ENCODE data around the gene MBOAT2. TPM values are rescaled to one million over a fixed set of nuclear protein-coding genes. Genes with fewer than 3 reads are reported as not detected.
"Not testable (repeated sequence)": the region's sequence is repeated elsewhere in the genome, so short reads cannot be mapped to it uniquely, and the experiment has no call there.

MBOAT2 gene
- total RNA-seq, 1 experiment from 2014 or later, result 16.8 TPM

DNA sequence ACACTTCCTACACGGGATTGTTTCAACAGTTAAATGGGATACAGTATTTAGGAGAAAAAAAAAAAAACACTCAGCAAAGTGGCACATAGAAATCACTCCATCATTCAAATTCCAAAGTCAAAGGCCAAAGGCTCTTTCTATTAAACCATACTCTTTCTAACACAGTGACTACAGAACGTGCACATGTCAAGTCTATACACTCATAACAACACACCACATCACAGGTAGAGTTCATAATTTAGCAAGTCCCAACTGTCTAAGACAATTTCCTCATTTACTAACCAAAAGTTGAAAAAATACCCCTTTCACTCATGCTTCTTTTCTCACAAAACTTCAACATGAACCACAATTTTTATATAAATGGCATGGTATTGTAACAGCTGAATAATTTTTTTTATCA lies 70.8 kb downstream of the MBOAT2 start:
- RAD21 ChIA-PET (ENCODE audit: low non-redundant PET in 1 of 2, low total read pairs in 2 of 2, uncharacterized antibody in 2 of 2, unreplicated experiment in 2 of 2), result no interaction called here
- H3K9me2 ChIP-seq (ENCODE audit: insufficient read depth), result no peaks in the 10 kb centered on the region
- H3K9me3 ChIP-seq (ENCODE audit: control insufficient read depth in 1 of 2, insufficient read depth in 1 of 2, low read depth in 1 of 2, low read length in 2 of 2), result no peaks in the 10 kb centered on the region
- ATAC-seq (no peak), DNase-seq (ENCODE audit: low read depth, low spot score) (no peak)
- no peak overlapping the region for H3K4me2 ChIP-seq (ENCODE audit: low read length)
- intact Hi-C loops (cut with micrococcal nuclease), result no loop called here
- H3K4me3 ChIP-seq (replicated peaks in 1 of 2; ENCODE audit: low read depth in 1 of 2, low read length in 2 of 2), result no peak overlapping the region
- no TSS peak for BruUV-seq (replicated peaks)
- TF ChIP-seq POLR2A (IDR thresholded peaks at IDR 0.05; ENCODE audit: borderline replicate concordance, extremely low read depth, insufficient read depth, insufficient read length) (no peak), EZH2phosphoT487 (IDR thresholded peaks at IDR 0.05; ENCODE audit: borderline replicate concordance) (no peak), ELF1 (IDR thresholded peaks at IDR 0.05; ENCODE audit: borderline replicate concordance, low read depth) (no peak), EGR1 (IDR thresholded peaks at IDR 0.05; ENCODE audit: low read depth) (no peak)
- TF ChIP-seq, protein P1, sequence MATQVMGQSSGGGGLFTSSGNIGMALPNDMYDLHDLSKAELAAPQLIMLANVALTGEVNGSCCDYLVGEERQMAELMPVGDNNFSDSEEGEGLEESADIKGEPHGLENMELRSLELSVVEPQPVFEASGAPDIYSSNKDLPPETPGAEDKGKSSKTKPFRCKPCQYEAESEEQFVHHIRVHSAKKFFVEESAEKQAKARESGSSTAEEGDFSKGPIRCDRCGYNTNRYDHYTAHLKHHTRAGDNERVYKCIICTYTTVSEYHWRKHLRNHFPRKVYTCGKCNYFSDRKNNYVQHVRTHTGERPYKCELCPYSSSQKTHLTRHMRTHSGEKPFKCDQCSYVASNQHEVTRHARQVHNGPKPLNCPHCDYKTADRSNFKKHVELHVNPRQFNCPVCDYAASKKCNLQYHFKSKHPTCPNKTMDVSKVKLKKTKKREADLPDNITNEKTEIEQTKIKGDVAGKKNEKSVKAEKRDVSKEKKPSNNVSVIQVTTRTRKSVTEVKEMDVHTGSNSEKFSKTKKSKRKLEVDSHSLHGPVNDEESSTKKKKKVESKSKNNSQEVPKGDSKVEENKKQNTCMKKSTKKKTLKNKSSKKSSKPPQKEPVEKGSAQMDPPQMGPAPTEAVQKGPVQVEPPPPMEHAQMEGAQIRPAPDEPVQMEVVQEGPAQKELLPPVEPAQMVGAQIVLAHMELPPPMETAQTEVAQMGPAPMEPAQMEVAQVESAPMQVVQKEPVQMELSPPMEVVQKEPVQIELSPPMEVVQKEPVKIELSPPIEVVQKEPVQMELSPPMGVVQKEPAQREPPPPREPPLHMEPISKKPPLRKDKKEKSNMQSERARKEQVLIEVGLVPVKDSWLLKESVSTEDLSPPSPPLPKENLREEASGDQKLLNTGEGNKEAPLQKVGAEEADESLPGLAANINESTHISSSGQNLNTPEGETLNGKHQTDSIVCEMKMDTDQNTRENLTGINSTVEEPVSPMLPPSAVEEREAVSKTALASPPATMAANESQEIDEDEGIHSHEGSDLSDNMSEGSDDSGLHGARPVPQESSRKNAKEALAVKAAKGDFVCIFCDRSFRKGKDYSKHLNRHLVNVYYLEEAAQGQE (IDR thresholded peaks at IDR 0.05; ENCODE audit: low read depth), result no peak
- H3K9ac ChIP-seq (ENCODE audit: low read length), result no peak overlapping the region
- H2AFZ ChIP-seq (ENCODE audit: low read depth, low read length, poor library complexity, severe bottlenecking), result no peak overlapping the region
- H3K36me3 ChIP-seq (ENCODE audit: control insufficient read depth in 1 of 2, insufficient read depth in 2 of 2, low read length in 2 of 2), result no peaks in the 10 kb centered on the region
- CTCF ChIA-PET, result no interaction called here
- POLR2A ChIA-PET, result no interaction called here
- no peaks in the 10 kb centered on the region for H3K4me1 ChIP-seq (ENCODE audit: control insufficient read depth in 1 of 2, insufficient read depth in 2 of 2, low read length in 2 of 2)
- no peaks in the 10 kb centered on the region for H3K27me3 ChIP-seq (ENCODE audit: insufficient read depth, low read length)
- H4K20me1 ChIP-seq (ENCODE audit: insufficient read depth), result no peaks in the 10 kb centered on the region
- no peak overlapping the region for H3K27ac ChIP-seq (ENCODE audit: low read depth, low read length)
- H3K79me2 ChIP-seq (ENCODE audit: insufficient read depth, low read length), result no peaks in the 10 kb centered on the region

DNA sequence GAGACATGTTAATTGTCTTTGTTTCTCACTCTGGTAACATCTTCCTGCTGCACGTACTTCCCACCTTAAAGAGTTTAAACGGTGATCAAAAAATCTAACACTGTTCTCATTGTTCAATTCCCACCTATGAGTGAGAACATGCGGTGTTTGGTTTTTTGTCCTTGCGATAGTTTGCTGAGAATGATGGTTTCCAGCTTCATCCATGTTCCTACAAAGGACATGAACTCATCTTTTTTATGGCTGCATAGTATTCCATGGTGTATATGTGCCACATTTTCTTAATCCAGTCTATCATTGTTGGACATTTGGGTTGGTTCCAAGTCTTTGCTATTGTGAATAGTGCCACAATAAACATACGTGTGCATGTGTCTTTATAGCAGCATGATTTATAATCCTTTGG lies 73.3 kb downstream of the MBOAT2 start:
- RAD21 ChIA-PET (ENCODE audit: low non-redundant PET in 1 of 2, low total read pairs in 2 of 2, uncharacterized antibody in 2 of 2, unreplicated experiment in 2 of 2); H2AFZ ChIP-seq (ENCODE audit: low read depth, low read length, poor library complexity, severe bottlenecking); DNase-seq (ENCODE audit: low read depth, low spot score); H3K9me2 ChIP-seq (ENCODE audit: insufficient read depth); H3K4me3 ChIP-seq (replicated peaks in 1 of 2; ENCODE audit: low read depth in 1 of 2, low read length in 2 of 2); H3K4me2 ChIP-seq (ENCODE audit: low read length); H3K79me2 ChIP-seq (ENCODE audit: insufficient read depth, low read length); H3K4me1 ChIP-seq (ENCODE audit: control insufficient read depth in 1 of 2, insufficient read depth in 2 of 2, low read length in 2 of 2); H3K36me3 ChIP-seq (ENCODE audit: control insufficient read depth in 1 of 2, insufficient read depth in 2 of 2, low read length in 2 of 2); H3K27ac ChIP-seq (ENCODE audit: low read depth, low read length); CTCF ChIA-PET; H3K9me3 ChIP-seq (ENCODE audit: control insufficient read depth in 1 of 2, insufficient read depth in 1 of 2, low read depth in 1 of 2, low read length in 2 of 2); H3K9ac ChIP-seq (ENCODE audit: low read length); H3K27me3 ChIP-seq (ENCODE audit: insufficient read depth, low read length); intact Hi-C loops (cut with micrococcal nuclease); BruUV-seq (replicated peaks); ATAC-seq; H4K20me1 ChIP-seq (ENCODE audit: insufficient read depth); POLR2A ChIA-PET: not testable (repeated sequence)

Measured in HCT116 (cell line).